WTC11 (cell line): Measurements from ENCODE around the gene CRYGN.

Source experiments
- CTCF ChIP-seq: fragments of 200-600 bp; IDR thresholded peaks from 2 replicates; pipeline ENCODE4 v1.8.0; 2022; ENCODE audit warnings: antibody characterized with exemption
- ZNF423 ChIP-seq: fragments of 250-450 bp; sonication (Bioruptor Pico); IDR thresholded peaks from 2 replicates; pipeline ENCODE4 v2.1.2; 2022; ENCODE audit warnings: mild to moderate bottlenecking, moderate library complexity

- TF ChIP-seq CTCF: no peak
- no peak for TF ChIP-seq ZNF423 (CRISPR knock-in tag)
Observed at GRCh38 chr7:151389768-151390597, 50.0 kb downstream of the CRYGN start.
